HFF-Myc (cell line): ENCODE measurements around the gene IGFBP2.

Experiments
- DNase-seq: peaks from one replicate; pipeline ENCODE4 v3.0.0-alpha.2; 2011; ENCODE audit warnings: low read depth; ENCODE audit errors: extremely low read depth
- H3K4me3 ChIP-seq: replicated peaks from 2 replicates; pipeline ENCODE4 v1.5.1; 2011; ENCODE audit warnings: low read depth, mild to moderate bottlenecking, control low read depth, low read length
- CTCF ChIP-seq: IDR thresholded peaks from 2 replicates; pipeline ENCODE4 v1.5.1; 2012; ENCODE audit warnings: mild to moderate bottlenecking, low read depth, low read length, control low read depth; ENCODE audit errors: missing control alignments

The IGFBP2 gene

GRCh38 chr2:216637472-216637871, 4.3 kb downstream of the IGFBP2 start:
- no peak for TF ChIP-seq CTCF
- H3K4me3 ChIP-seq, result no peak overlapping the region
- no peak for DNase-seq

- TF ChIP-seq CTCF, result no peak
- DNase-seq, result no peak
- no peak overlapping the region for H3K4me3 ChIP-seq
Observed at GRCh38 chr2:216643986-216644659, 10.9 kb downstream of the IGFBP2 start.

GRCh38 chr2:216644842-216645635, 11.8 kb downstream of the IGFBP2 start:
- DNase-seq, result no peak
- no peak for TF ChIP-seq CTCF
- H3K4me3 ChIP-seq, result no peak overlapping the region

GRCh38 chr2:216645636-216645950, 12.4 kb downstream of the IGFBP2 start:
- DNase-seq, result no peak
- TF ChIP-seq CTCF, result no peak

GRCh38 chr2:216646116-216646515, 12.9 kb downstream of the IGFBP2 start:
- TF ChIP-seq CTCF, result no peak
- DNase-seq, result no peak
- H3K4me3 ChIP-seq, result no peak overlapping the region

More at GRCh38 chr2:216645636-216645950, 12.4 kb downstream of the IGFBP2 start:
- no peak overlapping the region for H3K4me3 ChIP-seq

GRCh38 chr2:216648105-216648504, 14.9 kb downstream of the IGFBP2 start:
- no peak overlapping the region for H3K4me3 ChIP-seq
- TF ChIP-seq CTCF, result no peak
- DNase-seq, result no peak
